GM19438 (cell line): ENCODE measurements around the gene AGMO.

ENCODE experiments used
- ATAC-seq: cut with Tn5 transposase; IDR thresholded peaks from one replicate; pipeline ENCODE4 v1.9.1; 2021; ENCODE audit warnings: low read depth; ENCODE audit not compliant: unreplicated experiment

The AGMO gene

GRCh38 chr7:15561835-15562234 is at the start of gene AGMO:
AGMO (minus strand) TSS chr7:15562015.
- no peak for ATAC-seq

GRCh38 chr7:15610503-15610902 is 48.7 kb upstream of the AGMO start:
- no peak for ATAC-seq

- ATAC-seq: no peak
Measured at GRCh38 chr7:15609287-15609686, 47.5 kb upstream of the AGMO start.

GRCh38 chr7:15607529-15608210 is 45.9 kb upstream of the AGMO start:
- ATAC-seq: no peak

GRCh38 chr7:15606561-15606960 is 44.7 kb upstream of the AGMO start:
- ATAC-seq: no peak

GRCh38 chr7:15604166-15604565 is 42.4 kb upstream of the AGMO start:
- ATAC-seq: no peak

- ATAC-seq: no peak
Measured at GRCh38 chr7:15603124-15603523, 41.3 kb upstream of the AGMO start.

- no peak for ATAC-seq
Measured at GRCh38 chr7:15602236-15602635, 40.4 kb upstream of the AGMO start.

- ATAC-seq: no peak
Measured at GRCh38 chr7:15601175-15601574, 39.4 kb upstream of the AGMO start.

GRCh38 chr7:15600298-15600697 is 38.5 kb upstream of the AGMO start:
- ATAC-seq: no peak

- ATAC-seq: no peak
Measured at GRCh38 chr7:15594461-15594860, 32.6 kb upstream of the AGMO start.

- no peak for ATAC-seq
Measured at GRCh38 chr7:15593382-15593781, 31.6 kb upstream of the AGMO start.

GRCh38 chr7:15586266-15586665 is 24.5 kb upstream of the AGMO start:
- ATAC-seq: no peak

- ATAC-seq: no peak
Measured at GRCh38 chr7:15584575-15584974, 22.8 kb upstream of the AGMO start.

- ATAC-seq: no peak
Measured at GRCh38 chr7:15582773-15583172, 21.0 kb upstream of the AGMO start.

- ATAC-seq: no peak
Measured at GRCh38 chr7:15581352-15581951, 19.6 kb upstream of the AGMO start.

- ATAC-seq: no peak
Measured at GRCh38 chr7:15580604-15581351, 19.0 kb upstream of the AGMO start.

- no peak for ATAC-seq
Measured at GRCh38 chr7:15577600-15577999, 15.8 kb upstream of the AGMO start.

GRCh38 chr7:15571301-15571878 is 9.6 kb upstream of the AGMO start:
- no peak for ATAC-seq

- ATAC-seq: no peak
Measured at GRCh38 chr7:15567652-15568051, 5.8 kb upstream of the AGMO start.

GRCh38 chr7:15567036-15567435 is 5.2 kb upstream of the AGMO start:
- ATAC-seq: no peak
